Adipocyte (in vitro differentiated cells): ENCODE measurements around the gene PNPLA7.
A peak's percentile ranks its signal among the peaks of the same experiment; 100 is the strongest.
"Not testable (repeated sequence)": the region's sequence is repeated elsewhere in the genome, so short reads cannot be mapped to it uniquely, and the experiment has no call there.

Source experiments
- DNase-seq: peaks from one replicate; pipeline ENCODE4 v3.0.0-alpha.2; 2015; ENCODE audit warnings: low read depth
- H3K27me3 ChIP-seq: replicated peaks from 2 replicates; pipeline ENCODE4 v1.7.0; 2013; ENCODE audit warnings: mild to moderate bottlenecking, low read length, moderate library complexity; ENCODE audit not compliant: control insufficient read depth, insufficient read depth
- H3K36me3 ChIP-seq: 2 replicates; pipeline ENCODE4 v1.7.0; 2013; ENCODE audit warnings: low read length, mild to moderate bottlenecking, moderate library complexity; ENCODE audit not compliant: control insufficient read depth, insufficient read depth, severe bottlenecking
- H3K4me1 ChIP-seq: 2 replicates; pipeline ENCODE4 v1.7.0; 2013; ENCODE audit warnings: mild to moderate bottlenecking, low read length, moderate library complexity; ENCODE audit not compliant: control insufficient read depth, insufficient read depth
- H3K4me3 ChIP-seq: 2 replicates; pipeline ENCODE4 v1.7.0; 2013; ENCODE audit warnings: mild to moderate bottlenecking, low read length, moderate library complexity
- H3K9ac ChIP-seq: 2 replicates; pipeline ENCODE4 v1.7.0; 2013; ENCODE audit warnings: mild to moderate bottlenecking, low read length, moderate library complexity
- H3K9me3 ChIP-seq: 2 replicates; pipeline ENCODE4 v1.7.0; 2013; ENCODE audit warnings: mild to moderate bottlenecking, low read length, moderate library complexity; ENCODE audit not compliant: control insufficient read depth

PNPLA7 gene

DNA sequence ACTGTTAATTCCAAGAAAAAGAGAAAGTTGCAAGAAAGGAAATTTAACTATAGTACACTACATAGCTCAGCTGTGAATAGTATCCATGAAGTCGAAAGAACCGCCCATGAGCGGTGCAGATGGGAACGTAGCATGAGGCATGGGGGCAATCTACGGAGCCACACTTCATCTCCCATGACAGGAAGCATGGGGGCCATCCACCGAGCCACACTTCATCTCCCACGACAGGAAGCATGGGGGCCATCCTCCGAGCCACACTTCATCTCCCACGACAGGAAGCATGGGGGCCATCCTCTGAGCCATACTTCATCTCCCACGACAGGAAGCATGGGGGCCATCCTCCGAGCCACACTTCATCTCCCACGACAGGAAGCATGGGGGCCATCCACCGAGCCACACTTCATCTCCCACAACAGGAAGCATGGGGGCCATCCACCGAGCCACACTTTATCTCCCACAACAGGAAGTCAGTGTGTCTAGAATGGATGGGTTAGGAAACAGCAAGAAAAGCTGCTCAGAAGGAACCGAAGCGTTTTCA is 13.5 kb downstream of the PNPLA7 start:
- not testable (repeated sequence) for H3K9me3 ChIP-seq, H3K9ac ChIP-seq, H3K4me3 ChIP-seq, DNase-seq, H3K27me3 ChIP-seq
- peaks cover 11% of the 10 kb centered on the region for H3K4me1 ChIP-seq
- peaks cover 10% of the 10 kb centered on the region for H3K36me3 ChIP-seq

DNA sequence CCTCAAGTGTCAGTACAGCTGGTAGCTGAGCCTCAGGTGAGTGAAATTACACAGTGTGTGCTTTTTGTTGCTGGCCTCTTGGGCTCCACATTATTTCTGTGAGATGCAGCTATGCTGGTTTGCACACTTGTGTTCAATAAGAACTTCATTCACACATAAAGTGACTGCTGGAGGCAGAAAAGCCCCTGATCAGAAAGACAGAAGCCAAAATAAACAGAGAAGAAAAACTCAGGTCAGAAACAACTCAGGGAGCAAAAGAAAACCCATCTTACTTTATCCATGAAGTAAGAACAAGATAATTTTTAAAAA is 15.1 kb downstream of the PNPLA7 start:
- Histone ChIP-seq H3K4me3 (no peak overlapping the region), H3K4me1 (peaks cover 9% of the 10 kb centered on the region), H3K9ac (peak overlapping the region; percentile 20), H3K27me3 (no peaks in the 10 kb centered on the region), H3K36me3 (peaks cover 3% of the 10 kb centered on the region), H3K9me3 (no peaks in the 10 kb centered on the region)
- DNase-seq = no peak

- Histone ChIP-seq H3K27me3 (no peaks in the 10 kb centered on the region), H3K9me3 (no peaks in the 10 kb centered on the region), H3K9ac (peak overlapping the region; percentile 42), H3K36me3 (peaks cover 3% of the 10 kb centered on the region), H3K4me1 (peaks cover 9% of the 10 kb centered on the region), H3K4me3 (no peak overlapping the region)
- DNase-seq = peak; percentile 79
Measured at GRCh38 chr9:137534256-137535119, 15.7 kb downstream of the PNPLA7 start.

- not testable (repeated sequence) for H3K36me3 ChIP-seq
Measured at GRCh38 chr9:137532891-137533468, 17.2 kb downstream of the PNPLA7 start.

DNA sequence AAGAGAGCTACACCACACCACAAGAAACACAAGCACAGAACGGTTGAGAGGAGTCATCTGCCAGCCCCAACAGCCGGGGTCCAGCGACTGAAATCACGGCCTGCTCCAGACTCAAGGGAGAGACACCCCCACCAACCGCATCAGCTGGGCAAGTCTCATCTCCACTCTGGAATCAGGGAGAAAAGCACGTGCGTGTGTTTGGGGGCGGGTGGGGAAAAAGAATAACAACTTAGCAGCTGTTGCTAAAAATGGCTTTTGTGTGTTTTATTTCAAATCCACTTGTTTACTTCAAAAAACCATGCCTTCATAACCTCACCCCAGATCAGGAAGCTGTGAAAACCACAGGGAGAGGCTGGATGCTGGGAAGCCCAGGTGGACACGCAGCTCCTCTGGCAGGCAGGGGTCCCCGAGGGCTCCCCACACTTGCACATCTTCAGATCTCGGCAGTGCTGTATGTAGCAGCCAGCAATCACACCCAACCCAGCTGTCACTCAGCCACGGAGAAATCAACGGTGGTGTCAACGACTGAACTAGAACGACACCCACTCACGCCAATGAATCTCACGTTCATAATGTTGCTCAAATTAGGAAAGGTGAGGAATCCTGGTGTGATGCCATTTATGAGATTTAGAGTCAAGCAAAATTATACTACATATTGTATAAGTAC is 19.0 kb downstream of the PNPLA7 start:
- H3K9ac ChIP-seq = no peak overlapping the region
- peaks cover 9% of the 10 kb centered on the region for H3K4me1 ChIP-seq
- no peaks in the 10 kb centered on the region for H3K27me3 ChIP-seq
- no peak overlapping the region for H3K4me3 ChIP-seq
- no peak for DNase-seq
- no peaks in the 10 kb centered on the region for H3K36me3 ChIP-seq
- H3K9me3 ChIP-seq = no peaks in the 10 kb centered on the region

More at GRCh38 chr9:137532891-137533468, 17.2 kb downstream of the PNPLA7 start:
- H3K9ac ChIP-seq, H3K4me1 ChIP-seq, H3K27me3 ChIP-seq, DNase-seq, H3K9me3 ChIP-seq, H3K4me3 ChIP-seq: not testable (repeated sequence)

DNA sequence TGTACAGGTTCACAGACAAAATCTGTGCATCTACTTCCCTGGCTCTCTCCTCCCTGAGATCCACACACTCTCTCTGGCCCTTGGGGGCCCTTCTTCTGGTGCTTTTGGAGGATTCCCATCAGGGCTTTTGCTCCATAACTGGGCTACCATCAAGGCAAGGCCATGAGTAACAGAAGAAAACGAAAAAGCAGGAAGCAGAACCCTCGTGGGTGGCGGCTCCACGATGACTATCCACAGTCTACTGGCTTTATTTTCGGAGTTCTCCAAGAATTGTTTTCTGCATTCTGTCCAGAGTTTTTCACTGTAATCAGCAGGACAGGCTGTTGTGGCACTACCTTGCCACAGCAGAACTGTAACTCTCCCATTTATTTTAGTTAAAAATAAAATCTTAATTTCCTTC is 19.9 kb downstream of the PNPLA7 start:
- DNase-seq = no peak
- Histone ChIP-seq H3K9me3 (no peaks in the 10 kb centered on the region), H3K4me3 (no peak overlapping the region), H3K9ac (no peak overlapping the region), H3K27me3 (no peaks in the 10 kb centered on the region), H3K4me1 (peaks cover 9% of the 10 kb centered on the region), H3K36me3 (no peaks in the 10 kb centered on the region)

- DNase-seq = no peak
- no peaks in the 10 kb centered on the region for H3K27me3 ChIP-seq
- H3K9me3 ChIP-seq = no peaks in the 10 kb centered on the region
- peaks cover 12% of the 10 kb centered on the region for H3K36me3 ChIP-seq
- H3K4me1 ChIP-seq = no peaks in the 10 kb centered on the region
- no peak overlapping the region for H3K4me3 ChIP-seq
- H3K9ac ChIP-seq = no peak overlapping the region
Measured at GRCh38 chr9:137524981-137525317, 25.3 kb downstream of the PNPLA7 start.

GRCh38 chr9:137524161-137524980 is 25.8 kb downstream of the PNPLA7 start:
- no peaks in the 10 kb centered on the region for H3K9me3 ChIP-seq
- no peak overlapping the region for H3K4me3 ChIP-seq
- peaks cover 16% of the 10 kb centered on the region for H3K36me3 ChIP-seq
- peaks cover 2% of the 10 kb centered on the region for H3K4me1 ChIP-seq
- no peak overlapping the region for H3K9ac ChIP-seq
- no peak for DNase-seq
- no peaks in the 10 kb centered on the region for H3K27me3 ChIP-seq

DNA sequence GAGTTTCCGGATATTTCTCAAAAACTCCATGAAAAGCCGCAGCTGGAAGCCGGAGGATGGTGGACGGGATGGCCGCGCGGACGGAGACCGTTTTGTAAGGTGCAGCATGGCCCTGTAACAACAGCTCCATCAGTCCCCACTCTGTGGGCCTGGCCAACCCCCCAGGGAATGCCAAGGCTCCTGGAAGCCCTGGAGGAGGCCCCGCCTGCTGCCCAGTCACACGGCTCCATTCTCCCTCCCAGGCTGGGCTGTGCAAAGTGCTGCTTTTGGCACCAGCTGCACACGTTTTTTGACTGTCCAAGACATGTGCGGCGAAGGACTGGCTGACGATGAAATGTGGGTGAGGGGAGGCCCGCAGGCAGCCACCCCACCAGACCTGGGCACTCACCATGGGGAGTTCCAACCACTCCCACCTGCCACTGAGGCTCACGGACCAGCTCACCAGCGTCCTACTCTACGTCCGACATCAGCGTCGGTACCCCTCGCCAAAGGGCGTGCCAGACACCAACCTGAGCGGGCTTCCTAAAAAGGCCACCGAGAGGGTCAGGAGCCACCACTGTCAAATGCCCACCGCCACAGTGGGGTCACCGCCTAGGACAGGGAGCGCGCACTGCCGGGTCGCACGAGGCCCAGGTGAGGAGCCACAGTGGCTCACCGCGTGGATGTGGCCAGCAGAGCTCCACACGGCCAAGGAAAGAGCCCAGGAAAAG is 27.3 kb downstream of the PNPLA7 start:
- H3K27me3 ChIP-seq = no peaks in the 10 kb centered on the region
- H3K9ac ChIP-seq = no peak overlapping the region
- no peak overlapping the region for H3K4me3 ChIP-seq
- peaks cover 9% of the 10 kb centered on the region for H3K4me1 ChIP-seq
- peaks cover 16% of the 10 kb centered on the region for H3K36me3 ChIP-seq
- H3K9me3 ChIP-seq = no peaks in the 10 kb centered on the region
- DNase-seq = no peak

DNA sequence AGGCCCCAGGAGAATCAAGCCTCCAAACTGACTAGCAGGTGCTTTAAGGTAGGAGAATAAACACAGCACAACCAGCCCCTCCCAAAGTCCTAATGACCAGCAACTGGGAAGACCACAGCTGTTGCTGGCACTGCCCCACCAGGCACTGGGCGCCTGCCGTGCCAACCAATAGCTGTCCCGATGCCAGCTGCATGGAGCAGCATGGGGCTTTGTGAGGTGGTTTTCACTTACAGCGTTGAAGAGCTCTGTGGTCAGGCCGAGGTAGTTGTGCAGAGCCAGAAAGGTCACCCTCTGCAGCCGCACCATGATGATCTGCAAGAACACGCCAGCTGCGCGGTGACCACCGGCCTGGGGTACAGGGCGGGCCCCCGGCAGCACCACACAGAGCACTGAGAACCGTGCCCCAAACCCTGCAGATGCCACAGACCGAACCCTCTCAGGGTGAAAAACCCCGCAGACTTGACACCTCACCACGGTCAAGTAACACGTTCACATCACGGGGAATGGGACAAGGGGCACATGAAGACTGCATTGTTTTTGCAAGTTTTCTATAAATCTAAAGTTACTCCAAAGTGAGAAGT is 28.7 kb downstream of the PNPLA7 start:
- no peaks in the 10 kb centered on the region for H3K9me3 ChIP-seq
- H3K4me3 ChIP-seq = no peak overlapping the region
- H3K4me1 ChIP-seq = peaks cover 9% of the 10 kb centered on the region
- no peak overlapping the region for H3K9ac ChIP-seq
- H3K36me3 ChIP-seq = peaks cover 16% of the 10 kb centered on the region
- no peak for DNase-seq
- H3K27me3 ChIP-seq = no peaks in the 10 kb centered on the region
